HEK293 (cell line): ENCODE measurements around the gene SLC26A1.

ENCODE experiments used
- CTCF ChIA-PET: fragments of 350-600 bp; formaldehyde crosslinking; extraction: SDS; loops from one replicate; lab custom pipeline; 2021; ENCODE audit warnings: antibody characterized with exemption; lab: Yijun Ruan, JAX
- POLR2A ChIA-PET: fragments of 300-600 bp; formaldehyde crosslinking; extraction: SDS; loops from one replicate; lab custom pipeline; 2020; ENCODE audit warnings: antibody characterized with exemption, inconsistent platforms; lab: Yijun Ruan, JAX
- H3K27ac ChIP-seq: fragments of 200-500 bp; sonication (Bioruptor generic); 2 replicates; pipeline ENCODE4 v1.5.1; 2014; ENCODE audit warnings: low read depth, low read length, control low read depth, inconsistent platforms; ENCODE audit errors: extremely low read depth
- H3K36me3 ChIP-seq, 2 experiments: fragments of 200-500 bp in 1 of 2; sonication (Bioruptor generic) in 1 of 2; 1 replicate in 1 of 2; 2 replicates in 1 of 2; pipeline ENCODE4 v1.5.1; 2014 to 2017; ENCODE audit warnings: inconsistent platforms in 2 of 2, low read length in 2 of 2; ENCODE audit not compliant: control insufficient read depth in 2 of 2, insufficient read depth in 1 of 2
- H3K4me1 ChIP-seq: fragments of 200-500 bp; sonication (Bioruptor generic); 2 replicates; pipeline ENCODE4 v1.5.1; 2014; ENCODE audit warnings: mild to moderate bottlenecking, low read length, inconsistent platforms; ENCODE audit not compliant: control insufficient read depth, insufficient read depth
- H3K4me3 ChIP-seq: 2 replicates; pipeline ENCODE4 v1.5.1; 2011; ENCODE audit warnings: low read depth, mild to moderate bottlenecking, control low read depth, low read length, moderate library complexity
- H3K9me3 ChIP-seq: fragments of 200-500 bp; sonication (Bioruptor generic); 2 replicates; pipeline ENCODE4 v1.5.1; 2014; ENCODE audit warnings: low read depth, low read length, inconsistent platforms; ENCODE audit not compliant: control insufficient read depth, insufficient read depth
- AEBP2 ChIP-seq: fragments of 450-650 bp; formaldehyde crosslinking; IDR thresholded peaks from 2 replicates; pipeline ENCODE4 v1.5.1; 2016; ENCODE audit warnings: missing biosample characterization, missing genetic modification characterization, borderline replicate concordance
- GLIS1 ChIP-seq: fragments of 450-650 bp; formaldehyde crosslinking; IDR thresholded peaks from 2 replicates; pipeline ENCODE4 v1.5.1; 2016; ENCODE audit warnings: missing biosample characterization, missing genetic modification characterization
- KLF7 ChIP-seq: fragments of 450-650 bp; formaldehyde crosslinking; IDR thresholded peaks from 2 replicates; pipeline ENCODE4 v1.5.1; 2016; ENCODE audit warnings: missing biosample characterization, missing genetic modification characterization, borderline replicate concordance
- PRDM6 ChIP-seq: fragments of 450-650 bp; formaldehyde crosslinking; IDR thresholded peaks from 2 replicates; pipeline ENCODE4 v1.5.1; 2017; ENCODE audit warnings: missing biosample characterization, missing genetic modification characterization
- REPIN1 ChIP-seq: fragments of 450-650 bp; formaldehyde crosslinking; IDR thresholded peaks from 2 replicates; pipeline ENCODE4 v1.5.1; 2017; ENCODE audit warnings: missing biosample characterization, missing genetic modification characterization, low read depth
- ZNF148 ChIP-seq: fragments of 450-650 bp; formaldehyde crosslinking; IDR thresholded peaks from 2 replicates; pipeline ENCODE4 v1.5.0; 2017; ENCODE audit warnings: missing biosample characterization, missing genetic modification characterization, borderline replicate concordance
- ZNF157 ChIP-seq: fragments of 450-650 bp; formaldehyde crosslinking; IDR thresholded peaks from 2 replicates; pipeline ENCODE4 v1.5.1; 2016; ENCODE audit warnings: missing biosample characterization, missing genetic modification characterization
- ZNF18 ChIP-seq: fragments of 450-650 bp; formaldehyde crosslinking; IDR thresholded peaks from 2 replicates; pipeline ENCODE4 v1.5.1; 2016; ENCODE audit warnings: missing biosample characterization, missing genetic modification characterization
- ZNF19 ChIP-seq: fragments of 450-650 bp; formaldehyde crosslinking; IDR thresholded peaks from 2 replicates; pipeline ENCODE4; 2016; ENCODE audit warnings: missing biosample characterization, missing genetic modification characterization, low read depth
- ZNF280C ChIP-seq: fragments of 450-650 bp; formaldehyde crosslinking; IDR thresholded peaks from 2 replicates; pipeline ENCODE4 v1.5.1; 2016; ENCODE audit warnings: missing biosample characterization, missing genetic modification characterization
- ZNF513 ChIP-seq: fragments of 450-650 bp; IDR thresholded peaks from 2 replicates; pipeline ENCODE4 v1.5.1; 2018; ENCODE audit warnings: missing biosample characterization, missing genetic modification characterization
- ZNF624 ChIP-seq: fragments of 450-650 bp; formaldehyde crosslinking; IDR thresholded peaks from 2 replicates; pipeline ENCODE4 v1.5.1; 2017; ENCODE audit warnings: missing biosample characterization, missing genetic modification characterization
- ZNF629 ChIP-seq: fragments of 450-650 bp; formaldehyde crosslinking; IDR thresholded peaks from 2 replicates; pipeline ENCODE4 v1.5.1; 2017; ENCODE audit warnings: missing biosample characterization, missing genetic modification characterization
- ZNF670 ChIP-seq: fragments of 450-650 bp; formaldehyde crosslinking; IDR thresholded peaks from 2 replicates; pipeline ENCODE4 v1.5.1; 2016; ENCODE audit warnings: missing biosample characterization, missing genetic modification characterization, low read depth
- ZSCAN30 ChIP-seq: fragments of 450-650 bp; IDR thresholded peaks from 2 replicates; pipeline ENCODE4 v1.5.1; 2018; ENCODE audit warnings: missing biosample characterization, mild to moderate bottlenecking, missing genetic modification characterization, moderate library complexity

Gene SLC26A1

GRCh38 chr4:960636-961350 lies 32.4 kb downstream of the SLC26A1 start:
- TF ChIP-seq AEBP2 (tag by site-specific recombination) (no peak), ZSCAN30 (no peak), ZNF629 (tag by site-specific recombination) (no peak), ZNF280C (tag by site-specific recombination) (no peak), ZNF670 (no peak), PRDM6 (tag by site-specific recombination) (no peak), KLF7 (tag by site-specific recombination) (no peak), ZNF157 (tag by site-specific recombination) (no peak), ZNF18 (no peak), ZNF513 (tag by site-specific recombination) (no peak), ZNF19 (no peak), ZNF148 (tag by site-specific recombination) (no peak), GLIS1 (tag by site-specific recombination) (no peak), ZNF624 (no peak), REPIN1 (tag by site-specific recombination) (no peak)
- TF ChIP-seq, all 188 proteins: peak for 0
- Histone ChIP-seq H3K4me1 (no peaks in the 10 kb centered on the region), H3K9me3 (no peaks in the 10 kb centered on the region), H3K36me3 (peaks cover 0 to 70% of the 10 kb centered on the region in 2 experiments; a peak in 1 of 3 replicates), H3K27ac (no peak overlapping the region), H3K4me3 (no peak overlapping the region)
- ChIA-PET POLR2A (no interaction called here), CTCF (no interaction called here)
